ENCODE data around the gene RBM11.
A peak's percentile ranks its signal among the peaks of the same experiment; 100 is the strongest.
"Not testable (repeated sequence)": the region's sequence is repeated elsewhere in the genome, so short reads cannot be mapped to it uniquely, and the experiment has no call there.

The RBM11 gene, protein sequence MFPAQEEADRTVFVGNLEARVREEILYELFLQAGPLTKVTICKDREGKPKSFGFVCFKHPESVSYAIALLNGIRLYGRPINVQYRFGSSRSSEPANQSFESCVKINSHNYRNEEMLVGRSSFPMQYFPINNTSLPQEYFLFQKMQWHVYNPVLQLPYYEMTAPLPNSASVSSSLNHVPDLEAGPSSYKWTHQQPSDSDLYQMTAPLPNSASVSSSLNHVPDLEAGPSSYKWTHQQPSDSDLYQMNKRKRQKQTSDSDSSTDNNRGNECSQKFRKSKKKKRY

DNA sequence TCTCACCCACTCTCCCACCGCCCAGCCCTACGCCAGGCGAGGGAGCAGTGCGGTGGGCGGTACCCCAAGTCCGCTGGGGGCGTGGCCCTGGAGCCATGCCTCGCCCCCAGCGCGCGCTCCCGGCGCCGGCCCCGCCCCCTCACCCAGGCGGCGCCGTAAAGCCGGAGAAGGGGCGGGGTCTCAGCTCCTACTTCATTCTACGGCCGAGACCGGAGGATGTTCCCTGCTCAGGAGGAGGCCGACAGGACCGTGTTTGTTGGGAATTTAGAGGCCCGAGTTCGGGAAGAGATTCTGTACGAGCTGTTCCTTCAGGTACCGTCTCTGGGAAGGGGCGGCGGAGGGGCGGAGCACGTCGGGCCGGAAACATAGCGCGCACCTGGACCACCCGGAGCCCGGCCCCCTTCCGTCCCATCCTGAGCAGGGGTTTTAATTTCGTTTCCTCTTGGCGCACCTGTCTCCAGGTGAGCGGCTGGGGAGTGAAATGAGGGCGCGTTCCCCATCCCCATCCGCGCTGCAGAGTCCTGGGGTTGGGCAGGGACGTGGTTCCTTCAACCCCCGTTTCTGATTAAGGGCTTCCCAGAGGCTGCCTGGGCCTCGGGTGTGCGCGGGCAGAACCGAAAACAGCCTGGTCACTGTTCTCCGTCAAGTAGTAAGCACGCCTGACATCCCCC is at the start of gene RBM11:
Gene RBM11, plus strand, starts transcription at position 187 of the 671 bp plus-strand sequence. Its CDS starts 30 bp downstream, at position 217.
- peak; percentile 73 for DNase-seq (ENCODE audit: low spot score)

DNA sequence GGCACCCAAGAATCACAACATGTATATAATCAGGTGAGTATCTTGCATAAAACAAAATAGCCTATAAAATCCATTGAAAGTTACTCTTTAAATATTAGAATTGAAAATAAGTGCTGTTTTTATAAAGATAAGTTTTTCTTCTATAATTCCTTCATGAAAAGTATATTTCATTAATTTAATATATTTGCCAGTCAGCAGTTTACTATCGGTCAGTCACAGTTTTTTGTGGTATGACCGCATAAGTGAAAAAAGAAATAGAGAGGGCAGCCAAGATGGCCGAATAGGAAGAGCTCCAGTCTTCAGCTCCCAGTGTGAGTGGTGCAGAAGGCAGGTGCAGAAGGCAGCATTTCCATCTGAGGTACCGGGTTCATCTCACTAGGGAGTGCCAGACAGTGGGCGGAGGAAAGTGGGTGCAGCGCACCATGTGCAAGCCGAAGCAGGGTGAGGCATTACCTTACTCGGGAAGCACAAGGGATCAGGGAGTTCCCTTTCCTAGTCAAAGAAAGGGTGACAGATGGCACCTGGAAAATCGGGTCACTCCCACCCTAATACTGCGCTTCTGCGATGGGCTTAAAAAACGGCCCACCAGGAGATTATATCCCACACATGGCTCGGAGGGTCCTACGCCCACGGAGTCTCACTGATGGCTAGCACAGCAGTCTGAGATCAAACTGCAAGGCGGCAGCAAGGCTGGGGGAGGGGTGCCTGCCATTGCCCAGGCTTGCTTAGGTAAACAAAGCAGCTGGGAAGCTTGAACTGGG is 49.3 kb upstream of the RBM11 start:
- not testable (repeated sequence) for DNase-seq (ENCODE audit: low spot score)

DNA sequence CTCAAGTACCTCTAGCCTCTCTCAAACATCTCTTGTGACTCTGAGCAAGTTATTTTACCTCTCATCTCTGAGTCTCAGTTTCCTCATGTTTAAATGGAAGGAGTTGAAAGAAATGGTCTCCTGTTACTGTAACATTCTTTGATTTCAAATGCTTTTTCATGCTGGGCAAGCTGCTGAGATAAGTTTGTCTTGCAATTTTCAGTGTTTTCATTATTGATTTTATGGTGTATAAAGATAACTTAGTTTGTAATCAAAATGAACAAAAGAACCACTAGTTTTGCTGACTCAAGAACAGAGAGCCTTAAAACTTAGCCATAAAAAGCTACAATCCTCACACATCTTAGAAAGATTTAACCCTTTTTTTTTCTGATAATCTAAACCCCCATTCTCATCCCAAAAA is 9.7 kb upstream of the RBM11 start:
- peak; percentile 26 for DNase-seq (ENCODE audit: low spot score)

DNA sequence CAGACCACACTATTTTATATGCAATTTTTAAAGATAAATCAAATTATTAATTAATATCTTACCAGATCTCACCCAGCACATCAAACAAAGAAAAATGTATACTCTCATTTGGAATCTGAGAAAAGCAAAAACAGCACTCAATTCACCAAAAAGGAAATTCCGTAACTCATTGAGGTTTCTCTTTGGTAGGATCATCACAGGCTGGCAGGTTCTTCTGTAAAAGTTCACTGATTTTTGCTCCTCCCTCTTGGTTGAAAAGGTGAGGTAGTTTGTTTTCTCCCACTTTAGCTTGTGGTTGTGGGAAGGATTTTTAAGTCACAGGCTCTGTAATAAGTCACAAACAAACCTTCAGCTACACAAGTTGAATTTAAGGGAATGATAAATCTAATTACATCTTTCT is 5.2 kb upstream of the RBM11 start, which contains the start of gene LIPI:
Gene LIPI, minus strand, starts transcription at position 218 of the 400 bp plus-strand sequence. Its CDS starts 110 bp downstream, at position 108.
- peak; percentile 49 for DNase-seq (ENCODE audit: low spot score)

DNA sequence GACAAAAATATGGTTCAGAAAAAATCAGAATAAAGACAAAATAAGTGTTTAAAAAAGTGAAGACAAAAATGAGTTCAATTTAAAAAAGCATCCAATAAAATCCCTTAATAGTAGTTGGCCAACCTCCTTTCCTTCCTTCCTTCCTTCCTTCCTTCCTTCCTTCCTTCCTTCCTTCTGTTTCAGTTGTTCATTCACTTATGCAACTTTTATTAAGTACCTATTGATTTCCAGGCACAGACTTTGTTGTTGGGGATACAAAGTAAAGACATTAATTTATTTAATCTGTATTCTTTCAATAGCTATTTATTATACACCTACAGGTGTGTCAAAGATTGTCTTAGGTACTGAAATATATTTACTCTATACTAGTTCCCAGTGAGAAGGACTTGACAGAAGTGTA is 2.8 kb upstream of the RBM11 start:
- no peak for DNase-seq (ENCODE audit: low spot score)

DNA sequence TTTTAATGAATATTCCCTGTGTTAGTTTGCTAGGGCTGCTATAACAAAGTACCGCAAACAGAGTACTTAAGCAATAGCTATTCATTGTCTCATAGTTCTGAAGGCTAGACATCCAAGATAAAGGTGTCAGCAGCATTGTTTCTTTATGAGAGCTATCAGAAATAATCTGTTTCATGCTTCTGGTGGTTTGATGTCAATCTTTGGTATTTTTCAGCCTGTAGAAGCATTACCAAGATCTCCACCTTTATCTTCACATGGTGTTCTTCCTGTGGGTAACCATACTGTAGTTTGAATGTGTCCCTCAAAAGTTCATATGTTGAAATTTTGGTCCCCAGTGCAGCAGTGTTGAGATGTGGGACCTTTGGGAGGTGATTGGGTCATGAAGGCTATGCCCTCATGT is 7.4 kb downstream of the RBM11 start:
- DNase-seq (ENCODE audit: low spot score): no peak

DNA sequence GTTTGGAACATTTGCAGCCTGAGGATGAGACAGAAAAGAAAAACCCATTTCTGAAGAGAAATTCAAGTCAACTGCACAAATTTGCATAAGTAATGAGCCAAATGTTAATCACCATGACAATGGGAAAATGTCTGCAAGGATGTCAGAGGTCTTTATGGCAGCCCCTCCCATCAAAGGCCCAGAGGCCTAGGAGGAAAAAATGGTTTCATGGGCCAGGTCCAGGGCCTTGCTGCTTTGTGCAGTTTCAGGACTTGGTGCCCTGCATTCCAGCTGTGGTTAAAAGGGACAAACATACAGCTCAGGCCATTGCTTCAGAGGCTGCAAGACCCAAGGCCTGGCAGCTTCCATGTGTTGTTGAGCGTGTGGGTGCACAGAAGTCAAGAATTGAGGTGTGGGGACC is 13.4 kb downstream of the RBM11 start:
- no peak for DNase-seq (ENCODE audit: low spot score)

DNA sequence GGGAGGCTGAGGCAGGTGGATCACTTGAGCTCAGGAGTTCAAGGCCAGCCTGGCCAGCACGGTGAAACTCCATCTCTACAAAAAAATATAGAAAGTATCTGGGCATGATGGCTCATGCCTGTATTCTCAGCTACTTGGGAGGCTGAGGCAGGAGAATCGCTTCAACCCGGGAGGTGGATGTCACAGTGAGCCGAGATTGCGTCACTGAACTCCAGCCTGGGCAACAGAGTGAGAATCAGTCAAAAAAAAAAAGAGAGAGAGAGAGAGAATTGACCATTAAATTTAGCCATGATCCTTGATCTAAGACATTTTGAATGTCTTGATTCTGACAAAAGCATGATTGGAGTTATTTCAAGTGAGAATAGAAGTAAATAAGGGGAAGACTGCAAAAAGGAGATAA is 19.1 kb downstream of the RBM11 start:
- DNase-seq (ENCODE audit: low spot score): no peak

DNA sequence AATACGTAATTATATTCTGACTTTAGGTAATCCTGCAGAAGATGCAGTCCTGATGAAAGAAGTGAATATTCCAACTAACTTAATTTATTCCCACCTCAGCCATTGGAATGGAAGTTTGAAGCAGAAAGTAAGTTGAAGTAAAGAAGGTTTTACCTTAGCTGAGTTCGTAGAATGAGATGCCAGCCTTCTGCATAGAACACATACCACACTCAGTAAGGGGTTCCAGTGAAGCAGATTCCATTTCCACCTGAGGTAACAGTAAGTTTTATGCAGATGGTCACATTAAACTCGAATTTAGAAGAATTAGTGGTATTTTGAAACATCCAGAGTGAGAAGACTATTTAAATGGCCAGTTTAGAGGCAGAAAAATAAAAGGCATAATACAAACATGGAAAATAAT is 20.2 kb downstream of the RBM11 start:
- DNase-seq (ENCODE audit: low spot score): no peak

DNA sequence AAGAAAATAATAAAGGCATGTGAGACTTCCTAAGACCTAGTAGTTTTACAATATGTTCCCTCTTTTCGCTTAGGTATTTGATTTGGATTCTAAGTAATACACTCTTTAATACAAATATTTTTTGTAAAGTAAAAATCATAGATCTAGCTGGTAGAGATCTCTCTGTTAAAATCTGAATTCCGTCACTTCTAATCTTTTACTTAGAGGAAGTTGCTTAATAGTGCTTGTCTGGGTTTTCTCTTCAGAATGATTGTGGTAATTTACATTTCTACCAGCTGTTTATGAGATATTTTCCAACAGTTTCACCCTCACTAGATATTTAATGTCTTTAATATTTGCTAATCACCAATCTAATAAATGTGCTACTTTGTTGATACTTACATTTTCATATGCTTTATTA is 23.3 kb downstream of the RBM11 start:
- no peak for DNase-seq (ENCODE audit: low spot score)

DNA sequence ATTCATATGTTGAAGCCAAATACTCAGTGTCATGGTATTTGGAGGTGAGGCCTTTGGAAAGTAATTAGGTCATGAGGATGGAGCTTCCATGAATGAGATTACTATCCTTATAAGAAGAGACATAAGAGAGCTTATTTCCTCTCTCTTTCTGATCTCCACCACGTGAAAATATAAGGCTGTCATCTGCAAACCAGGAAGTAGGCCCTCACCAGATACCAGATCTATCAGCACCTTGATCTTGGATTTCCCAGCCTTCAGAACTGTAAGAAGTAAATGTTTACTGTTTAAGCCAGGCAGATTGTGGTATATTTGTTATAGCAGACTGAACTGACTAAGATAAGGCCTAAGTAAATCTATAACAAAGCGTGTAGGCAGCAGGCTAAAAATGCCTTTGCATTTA is 25.3 kb downstream of the RBM11 start:
- DNase-seq (ENCODE audit: low spot score): no peak

DNA sequence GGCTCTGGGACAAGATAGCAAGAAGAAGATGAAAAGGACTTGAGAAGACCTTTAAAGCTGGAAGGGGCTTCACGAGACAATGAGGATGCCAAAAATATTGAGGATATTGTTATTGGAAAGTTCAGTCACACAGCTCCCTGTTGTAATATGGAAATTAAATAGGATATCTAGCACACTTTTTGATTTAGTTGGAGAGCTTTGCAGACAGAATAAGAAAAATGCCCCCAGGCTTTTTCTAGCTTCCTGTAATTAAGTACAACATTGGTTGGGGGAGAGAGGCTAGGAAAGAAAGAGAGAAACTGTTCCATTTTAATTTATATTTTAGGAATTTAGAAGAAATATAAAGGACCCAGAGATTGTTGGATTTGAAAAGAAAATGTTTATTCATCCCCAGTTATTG is 27.5 kb downstream of the RBM11 start:
- DNase-seq (ENCODE audit: low spot score): no peak

DNA sequence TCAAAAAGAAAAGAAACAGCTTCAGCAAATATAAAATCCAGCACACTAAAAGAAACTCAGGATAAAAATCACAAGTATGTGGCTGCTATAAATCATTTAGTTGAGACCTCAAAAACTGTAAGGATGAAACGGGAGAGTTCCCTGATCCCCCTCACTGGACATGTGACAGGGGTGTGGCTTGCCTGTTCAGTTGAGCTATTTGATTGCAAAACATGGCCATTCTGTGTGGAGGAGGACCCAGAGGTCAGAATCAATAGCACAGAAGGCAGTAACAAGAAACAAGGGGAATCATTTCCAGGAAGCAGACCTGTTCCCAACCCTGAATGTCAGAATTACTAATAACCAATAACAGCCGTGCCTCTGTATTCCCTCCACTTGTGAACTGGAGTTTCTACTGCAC is 27.9 kb downstream of the RBM11 start:
- DNase-seq (ENCODE audit: low spot score): no peak

DNA sequence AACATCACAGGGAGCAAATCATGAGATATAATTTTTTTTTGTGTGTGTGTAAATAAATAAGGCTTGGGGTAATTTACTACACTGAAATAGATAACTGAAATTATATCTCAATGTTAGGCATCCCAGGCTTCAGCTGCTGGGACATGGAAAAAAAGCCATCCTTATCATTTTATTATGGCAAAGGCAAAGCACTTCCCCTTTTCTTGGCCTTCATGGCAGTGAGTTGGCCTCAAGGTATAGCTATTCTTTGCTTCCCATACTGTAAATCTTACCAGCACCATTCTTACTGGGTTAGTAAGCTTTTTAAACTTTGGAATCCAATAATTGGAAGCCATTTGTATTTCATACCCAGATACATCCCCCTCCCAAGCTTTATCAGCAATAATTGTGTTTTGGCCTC is 29.0 kb downstream of the RBM11 start:
- no peak for DNase-seq (ENCODE audit: low spot score)

DNA sequence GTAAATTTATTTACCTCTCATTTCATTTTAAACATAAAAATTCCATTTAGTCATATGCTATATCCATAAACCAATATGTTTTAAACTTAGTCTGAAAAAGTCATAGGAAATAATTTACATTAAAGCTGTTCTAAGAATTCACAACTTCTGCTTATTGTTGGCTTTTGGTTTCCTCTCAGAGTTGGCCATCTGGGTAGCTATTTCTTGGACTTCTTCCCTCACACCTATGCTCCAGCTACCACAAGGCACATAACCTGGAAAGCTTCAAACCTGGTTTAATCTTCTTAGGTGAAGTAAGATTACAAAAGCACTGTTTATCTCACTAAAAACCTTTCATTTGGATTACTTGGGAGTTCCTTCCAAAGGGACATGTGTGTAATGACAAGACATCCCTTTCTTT is 29.8 kb downstream of the RBM11 start:
- no peak for DNase-seq (ENCODE audit: low spot score)

DNA sequence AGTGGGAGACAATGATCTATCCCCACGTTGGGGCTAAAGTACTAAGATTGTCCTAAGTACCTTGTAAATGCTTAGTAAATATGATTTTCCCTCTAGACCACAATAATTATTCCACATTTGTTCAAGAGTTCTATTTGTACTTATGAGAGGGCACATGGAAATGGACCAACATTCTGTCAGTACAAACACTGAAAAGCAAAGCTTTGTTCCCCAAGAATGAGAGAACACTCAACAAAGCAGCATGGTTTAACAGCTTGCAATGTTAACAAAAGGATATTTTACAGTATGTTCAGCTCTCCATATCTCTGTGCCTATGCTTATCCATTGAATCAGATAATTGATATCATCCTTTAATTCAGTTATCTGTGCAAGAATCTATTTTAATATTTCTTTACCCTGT is 35.4 kb downstream of the RBM11 start:
- DNase-seq (ENCODE audit: low spot score): no peak

DNA sequence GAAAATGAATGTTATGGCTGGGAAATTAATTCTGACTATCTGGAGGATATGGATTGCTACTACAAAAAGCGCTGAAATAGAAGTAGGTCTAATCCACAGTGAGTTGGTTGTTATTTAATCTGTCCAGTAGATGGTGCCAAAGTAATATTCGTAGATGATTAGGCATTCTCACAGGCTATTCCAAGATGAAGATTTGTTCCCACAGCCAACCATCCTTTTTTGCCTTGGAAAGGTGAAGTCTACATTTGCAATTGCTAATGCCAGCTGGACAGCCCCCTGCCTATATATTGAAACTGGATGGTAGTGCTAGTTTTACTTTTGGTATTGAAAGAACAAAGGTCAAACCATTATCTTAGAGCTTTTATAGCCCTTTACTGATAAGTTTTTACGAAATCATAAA is 43.8 kb downstream of the RBM11 start:
- DNase-seq (ENCODE audit: low spot score): peak; percentile 60

DNA sequence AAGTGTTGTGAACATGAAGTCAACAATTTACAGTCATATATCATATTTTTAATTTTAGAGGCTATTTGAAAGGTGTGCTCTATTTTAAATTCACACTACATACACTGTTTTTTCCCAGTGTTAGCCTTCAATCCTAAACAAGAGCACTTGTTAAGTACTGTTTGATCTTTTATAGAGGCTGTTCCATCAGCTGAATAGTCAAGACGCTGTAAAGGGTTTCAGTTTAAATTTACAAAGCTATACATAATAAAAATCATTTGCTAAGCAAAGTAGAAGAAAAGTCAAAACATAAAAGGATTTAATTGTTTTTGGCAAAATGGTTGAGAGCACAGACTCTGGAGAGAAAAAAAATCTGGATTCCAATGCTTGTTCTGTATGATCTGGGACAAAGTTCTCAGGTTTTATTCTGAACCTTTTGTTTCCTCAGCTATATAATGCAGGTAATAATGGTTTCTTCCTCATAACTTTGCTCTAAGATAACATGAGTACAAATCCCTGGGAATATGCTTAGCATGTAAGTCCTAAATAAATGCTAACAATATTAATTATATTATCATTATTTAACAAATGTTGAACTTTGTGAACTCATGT is 44.3 kb downstream of the RBM11 start:
- peak; percentile 7 for DNase-seq (ENCODE audit: low spot score)

DNA sequence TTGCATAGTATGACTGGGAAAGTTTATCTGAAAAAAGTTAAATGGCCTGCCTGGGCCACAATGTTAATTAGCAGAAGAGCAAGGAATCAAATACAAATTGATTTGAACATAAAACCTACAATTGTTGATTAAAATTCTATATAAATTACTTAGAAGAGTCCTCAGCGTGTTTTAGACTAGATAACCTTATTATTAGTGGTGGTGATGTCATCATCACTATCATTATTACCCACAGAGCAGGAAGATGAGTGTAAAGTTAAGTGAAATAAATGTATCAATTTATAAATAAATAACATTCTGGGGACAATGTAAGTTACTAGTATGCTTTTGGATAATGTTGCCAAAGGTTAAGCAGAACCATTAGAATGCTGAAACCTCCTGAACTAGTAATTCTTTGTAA is 46.1 kb downstream of the RBM11 start:
- DNase-seq (ENCODE audit: low spot score): no peak

DNA sequence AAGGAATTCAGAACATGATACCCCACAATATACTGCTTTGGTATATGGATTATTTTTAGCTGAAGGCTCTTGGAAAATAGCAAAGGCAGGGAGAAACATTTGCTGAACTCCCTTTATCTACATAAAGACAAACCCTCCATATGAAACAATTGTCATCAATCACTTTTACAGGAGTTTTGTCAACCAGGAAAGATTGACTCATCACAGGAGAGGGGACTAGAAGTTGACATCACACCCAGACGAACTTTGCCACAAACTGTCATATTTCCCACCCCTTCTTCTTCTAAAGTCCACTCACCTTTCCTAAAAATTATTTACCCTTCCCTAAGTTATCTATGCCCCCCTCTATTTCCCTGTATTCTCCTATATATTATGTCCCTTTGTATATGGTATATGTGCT is 47.9 kb downstream of the RBM11 start:
- DNase-seq (ENCODE audit: low spot score): no peak

DNA sequence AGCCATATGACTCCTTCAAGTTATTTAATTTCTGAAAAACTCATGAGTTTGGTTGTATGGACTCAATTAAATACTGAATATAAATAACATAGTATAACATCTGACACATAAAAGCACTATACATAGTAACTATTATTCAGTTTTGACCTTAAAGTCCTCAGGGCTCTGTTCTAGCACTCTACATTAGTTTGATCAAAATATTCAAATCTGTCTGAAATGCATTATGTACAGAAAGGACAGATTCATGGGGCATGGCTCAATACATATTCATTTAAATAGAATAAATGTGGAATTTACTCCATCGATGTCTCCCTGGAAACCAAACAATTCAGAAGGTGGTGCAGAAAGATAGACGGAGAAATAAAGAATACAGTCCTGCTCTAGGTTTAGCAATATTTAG is 49.1 kb downstream of the RBM11 start:
- no peak for DNase-seq (ENCODE audit: low spot score)

DNA sequence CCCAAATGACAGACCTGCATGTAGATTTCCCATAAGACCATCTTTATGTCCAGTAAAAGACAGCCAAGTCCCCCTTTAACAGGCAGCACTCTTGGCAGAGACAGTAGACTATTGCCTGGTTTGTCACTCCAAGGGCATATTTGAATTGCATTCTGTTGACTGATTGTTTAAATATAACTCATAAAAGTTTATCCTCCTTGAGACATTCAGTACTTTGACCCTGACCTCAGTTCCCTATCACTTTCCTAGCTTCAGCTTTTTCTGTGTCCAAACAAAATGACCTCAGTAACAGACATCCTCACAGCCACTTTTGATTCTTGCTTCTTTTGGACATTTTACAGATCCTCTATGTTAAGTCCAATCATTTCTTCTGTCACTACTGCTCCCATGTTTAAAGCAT is 51.1 kb downstream of the RBM11 start:
- DNase-seq (ENCODE audit: low spot score): no peak

DNA sequence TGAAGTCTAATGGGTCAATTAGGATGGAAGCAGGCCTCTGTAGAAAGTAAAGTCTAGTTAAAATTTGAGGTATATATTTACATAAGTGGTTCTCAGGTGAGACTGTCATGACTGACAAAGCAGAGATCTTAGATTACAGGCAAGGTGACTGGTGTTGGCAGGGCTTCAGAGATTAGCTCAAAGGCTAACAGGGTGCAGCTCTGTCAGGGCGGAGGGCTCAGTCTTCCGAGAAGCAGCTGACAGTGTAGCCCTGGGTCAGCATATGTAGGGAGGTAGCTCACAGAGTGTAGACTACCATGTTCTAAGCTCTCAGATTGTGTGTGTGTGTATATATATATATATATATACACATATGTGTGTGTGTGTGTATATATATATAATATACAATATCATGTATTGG is 54.7 kb downstream of the RBM11 start:
- DNase-seq (ENCODE audit: low spot score): no peak

Measured in NAMALWA (cell line).